NCI-H774 (cell line): ENCODE data around the gene TASOR.
A peak's percentile ranks its signal among the peaks of the same experiment; 100 is the strongest.
"Not testable (repeated sequence)": the region's sequence is repeated elsewhere in the genome, so short reads cannot be mapped to it uniquely, and the experiment has no call there.

ENCODE experiments used
- DNase-seq: peaks from one replicate; lab custom pipeline; 2025; lab: John Stamatoyannopoulos, UW

Gene TASOR, protein sequence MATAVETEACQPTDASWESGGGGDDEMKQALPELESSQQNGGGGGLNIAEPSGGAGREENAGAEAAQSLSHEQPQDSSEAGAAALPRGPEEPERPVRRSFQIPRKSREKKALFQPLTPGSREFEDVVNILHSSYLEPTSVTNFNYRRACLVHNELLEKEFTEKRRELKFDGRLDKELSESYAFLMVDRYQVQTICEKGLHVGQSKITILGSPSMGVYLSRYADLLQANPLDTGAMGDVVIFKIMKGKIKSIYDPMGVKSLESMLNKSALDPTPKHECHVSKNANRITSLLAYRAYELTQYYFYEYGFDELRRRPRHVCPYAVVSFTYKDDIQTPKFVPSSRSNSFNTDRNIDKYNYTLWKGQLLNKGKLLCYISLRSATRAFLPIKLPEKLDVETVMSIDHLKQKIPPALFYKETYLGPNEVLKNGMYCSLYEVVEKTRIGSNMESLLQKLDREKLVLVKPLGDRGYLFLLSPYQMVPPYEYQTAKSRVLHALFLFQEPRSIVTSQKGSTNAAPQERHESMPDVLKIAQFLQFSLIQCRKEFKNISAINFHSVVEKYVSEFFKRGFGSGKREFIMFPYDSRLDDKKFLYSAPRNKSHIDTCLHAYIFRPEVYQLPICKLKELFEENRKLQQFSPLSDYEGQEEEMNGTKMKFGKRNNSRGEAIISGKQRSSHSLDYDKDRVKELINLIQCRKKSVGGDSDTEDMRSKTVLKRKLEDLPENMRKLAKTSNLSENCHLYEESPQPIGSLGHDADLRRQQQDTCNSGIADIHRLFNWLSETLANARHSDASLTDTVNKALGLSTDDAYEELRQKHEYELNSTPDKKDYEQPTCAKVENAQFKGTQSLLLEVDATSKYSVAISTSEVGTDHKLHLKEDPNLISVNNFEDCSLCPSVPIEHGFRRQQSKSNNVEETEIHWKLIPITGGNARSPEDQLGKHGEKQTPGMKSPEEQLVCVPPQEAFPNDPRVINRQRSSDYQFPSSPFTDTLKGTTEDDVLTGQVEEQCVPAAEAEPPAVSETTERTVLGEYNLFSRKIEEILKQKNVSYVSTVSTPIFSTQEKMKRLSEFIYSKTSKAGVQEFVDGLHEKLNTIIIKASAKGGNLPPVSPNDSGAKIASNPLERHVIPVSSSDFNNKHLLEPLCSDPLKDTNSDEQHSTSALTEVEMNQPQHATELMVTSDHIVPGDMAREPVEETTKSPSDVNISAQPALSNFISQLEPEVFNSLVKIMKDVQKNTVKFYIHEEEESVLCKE (N-terminal part only)

GRCh38 chr3:56683122-56683817 is at the start of gene TASOR:
Gene TASOR (minus strand): TSS chr3:56683265. CDS start chr3:56683006, 259 bp downstream.
- peak; percentile 58 for DNase-seq

- DNase-seq = no peak
Measured at GRCh38 chr3:56732109-56732508, 49.0 kb upstream of the TASOR start.

DNA sequence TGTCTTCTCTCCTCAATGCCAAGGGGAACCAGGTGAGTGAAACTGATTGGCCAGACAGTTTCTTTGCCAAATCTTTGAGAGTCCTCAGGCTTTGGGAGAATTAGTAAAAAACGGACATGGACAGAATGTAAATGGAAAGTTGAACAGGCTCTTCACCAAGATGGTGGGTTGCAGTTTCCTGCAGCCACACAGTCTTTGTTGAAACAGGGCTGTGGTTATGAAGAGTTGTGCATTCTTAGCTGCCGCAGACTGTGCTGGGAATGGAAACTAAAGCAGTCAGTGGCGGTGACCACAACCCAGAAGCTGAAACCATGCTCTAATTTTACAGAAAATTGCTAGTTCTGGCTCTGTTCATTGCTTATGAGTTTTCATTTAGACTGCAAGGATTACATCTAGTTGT is 42.1 kb upstream of the TASOR start:
- no peak for DNase-seq

DNA sequence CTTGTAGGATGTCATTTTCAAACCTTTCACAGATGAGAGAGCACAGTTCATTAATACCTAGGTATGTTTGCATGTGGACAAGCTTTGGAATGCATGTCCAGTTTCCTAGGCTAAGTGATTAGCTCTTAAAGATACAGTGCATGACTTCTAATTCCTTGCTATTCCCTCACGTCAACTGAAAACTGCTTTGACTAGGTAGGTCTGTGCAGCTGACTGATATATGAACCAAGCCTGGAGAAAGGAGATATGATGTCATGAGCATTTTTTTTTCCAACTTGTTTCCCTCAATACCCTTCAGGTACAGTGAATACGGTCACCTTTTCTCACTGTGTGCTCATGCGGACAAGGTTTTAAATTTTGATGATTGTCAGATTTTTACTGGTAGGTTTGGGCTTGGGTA is 41.6 kb upstream of the TASOR start:
- no peak for DNase-seq

- no peak for DNase-seq
Measured at GRCh38 chr3:56720849-56721248, 37.8 kb upstream of the TASOR start.

DNA sequence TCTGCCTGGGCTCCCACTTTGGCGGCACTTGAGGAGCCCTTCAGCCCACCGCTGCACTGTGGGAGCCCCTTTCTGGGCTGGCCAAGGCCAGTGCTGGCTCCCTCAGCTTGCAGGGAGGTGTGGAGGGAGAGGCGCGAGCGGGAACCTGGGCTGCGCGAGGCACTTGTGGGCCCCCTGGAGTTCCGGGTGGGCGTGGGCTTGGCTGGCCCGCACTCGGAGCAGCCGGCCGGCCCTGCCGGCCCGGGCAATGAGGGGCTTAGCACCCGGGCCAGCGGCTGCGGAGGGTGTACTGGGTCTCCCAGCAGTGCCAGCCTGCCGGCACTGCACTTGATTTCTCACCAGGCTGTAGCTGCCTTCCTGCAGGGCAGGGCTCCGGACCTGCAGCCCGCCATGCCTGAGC is 35.7 kb upstream of the TASOR start:
- not testable (repeated sequence) for DNase-seq

DNA sequence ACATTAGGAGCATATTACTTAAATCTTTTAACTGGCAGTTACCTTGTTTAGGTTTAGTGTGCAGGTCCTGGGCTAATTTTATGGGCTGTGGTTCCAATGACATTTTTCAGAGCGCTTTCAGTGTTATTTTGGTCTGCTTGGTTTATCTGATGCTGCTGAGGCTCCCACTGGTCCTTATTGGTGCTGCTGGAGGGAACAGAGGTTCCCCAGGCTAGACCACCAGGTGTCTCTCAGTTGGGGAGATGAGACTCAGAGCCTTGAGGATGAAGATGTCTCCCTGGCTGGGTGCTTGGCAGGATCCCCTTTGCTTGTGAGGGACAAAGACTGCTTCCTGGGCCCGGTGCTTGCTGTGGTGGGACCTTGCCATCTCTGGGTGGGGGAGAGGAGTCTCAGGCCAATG is 28.3 kb upstream of the TASOR start:
- no peak for DNase-seq

- not testable (repeated sequence) for DNase-seq
Measured at GRCh38 chr3:56707412-56707811, 24.3 kb upstream of the TASOR start.

DNA sequence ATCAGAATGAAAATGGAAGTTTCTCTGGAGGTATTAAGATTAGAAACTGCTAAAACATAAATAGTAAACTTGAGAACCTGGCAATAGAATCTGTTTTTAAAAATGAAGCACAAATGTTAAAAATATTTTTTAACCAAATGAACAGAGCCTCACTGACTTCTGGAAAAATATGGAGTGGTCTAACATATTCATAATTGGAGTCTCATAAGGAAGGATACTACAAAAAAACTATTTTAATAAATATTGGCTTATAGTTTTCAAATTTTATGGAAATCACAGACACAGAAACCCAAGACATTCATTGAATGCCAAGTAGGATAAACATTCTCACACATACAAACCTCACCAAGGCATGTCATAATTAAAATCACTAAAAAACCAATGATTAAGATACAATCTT is 23.6 kb upstream of the TASOR start:
- DNase-seq = no peak

DNA sequence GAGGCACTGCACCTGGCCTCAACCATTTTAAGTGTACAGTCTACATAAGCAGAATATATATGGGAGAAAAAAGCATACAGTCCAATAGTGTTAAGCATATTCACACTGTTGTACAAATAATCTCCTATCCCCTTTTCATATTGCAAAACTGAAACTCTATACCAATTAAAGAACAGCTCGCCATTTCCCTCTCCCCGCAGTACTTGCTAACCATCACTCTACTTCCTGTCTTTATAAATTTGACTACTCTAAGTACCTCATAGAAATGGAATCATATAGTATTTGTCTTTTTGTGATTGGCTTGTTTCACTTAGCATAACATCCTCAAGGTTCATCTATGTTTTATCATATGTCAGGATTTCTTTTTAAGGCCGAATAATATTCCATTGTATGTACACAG is 21.6 kb upstream of the TASOR start:
- DNase-seq = no peak

DNA sequence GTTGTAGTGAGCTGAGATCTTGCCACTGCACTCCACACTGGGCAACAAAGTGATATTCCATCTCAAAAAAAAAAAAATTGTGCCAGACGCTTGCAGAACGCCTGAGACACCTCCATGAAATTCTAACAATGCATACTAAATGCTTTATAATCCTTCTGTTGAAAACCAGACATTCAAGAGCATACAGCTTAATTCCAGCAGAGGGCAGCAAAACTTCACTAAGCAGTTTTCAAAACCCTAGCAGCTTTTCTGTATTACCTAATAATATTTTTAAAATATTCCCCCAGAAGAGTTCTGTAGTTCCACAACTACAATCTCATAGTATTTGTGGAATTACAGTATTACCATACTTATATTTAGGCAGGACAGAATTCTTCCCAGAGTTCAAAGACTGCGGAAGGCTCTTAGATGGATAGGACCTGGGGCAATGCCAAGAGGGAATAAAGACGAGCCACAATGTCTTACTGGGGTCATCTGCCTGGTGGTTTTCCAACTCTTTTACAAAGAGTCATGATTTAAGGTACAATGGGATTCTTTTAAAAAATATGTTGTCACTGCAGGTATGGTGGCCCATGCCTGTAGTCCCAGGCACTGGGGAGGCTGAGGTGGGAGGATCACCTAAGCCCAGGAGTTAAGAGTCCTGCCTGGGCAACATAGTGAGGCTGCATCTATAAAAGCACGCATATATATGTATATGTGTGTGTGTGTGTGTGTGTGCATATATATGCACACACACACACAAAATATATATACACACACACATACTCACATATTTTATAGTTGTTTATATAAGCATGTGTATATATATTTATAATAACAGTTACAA is 19.6 kb upstream of the TASOR start:
- DNase-seq = peak; percentile 6

DNA sequence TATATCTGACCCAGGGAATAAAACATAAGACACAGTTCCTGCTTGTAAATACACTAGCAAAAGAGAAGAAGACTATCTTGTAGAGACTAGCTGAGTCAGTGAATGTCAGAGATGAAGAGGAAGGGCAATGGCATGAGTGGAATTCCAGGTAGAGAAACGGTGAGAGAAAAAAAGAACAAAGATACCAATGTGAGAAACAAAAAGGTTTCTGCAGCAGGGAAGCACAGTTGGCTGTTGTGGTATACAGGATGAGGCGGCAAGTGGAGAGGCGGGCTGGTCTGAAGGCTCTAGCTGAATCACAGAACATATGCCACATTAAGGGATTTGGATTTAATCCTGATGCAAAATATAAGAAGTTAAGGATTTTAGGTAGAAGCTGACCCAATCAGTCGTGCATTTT is 17.1 kb upstream of the TASOR start:
- DNase-seq = no peak

DNA sequence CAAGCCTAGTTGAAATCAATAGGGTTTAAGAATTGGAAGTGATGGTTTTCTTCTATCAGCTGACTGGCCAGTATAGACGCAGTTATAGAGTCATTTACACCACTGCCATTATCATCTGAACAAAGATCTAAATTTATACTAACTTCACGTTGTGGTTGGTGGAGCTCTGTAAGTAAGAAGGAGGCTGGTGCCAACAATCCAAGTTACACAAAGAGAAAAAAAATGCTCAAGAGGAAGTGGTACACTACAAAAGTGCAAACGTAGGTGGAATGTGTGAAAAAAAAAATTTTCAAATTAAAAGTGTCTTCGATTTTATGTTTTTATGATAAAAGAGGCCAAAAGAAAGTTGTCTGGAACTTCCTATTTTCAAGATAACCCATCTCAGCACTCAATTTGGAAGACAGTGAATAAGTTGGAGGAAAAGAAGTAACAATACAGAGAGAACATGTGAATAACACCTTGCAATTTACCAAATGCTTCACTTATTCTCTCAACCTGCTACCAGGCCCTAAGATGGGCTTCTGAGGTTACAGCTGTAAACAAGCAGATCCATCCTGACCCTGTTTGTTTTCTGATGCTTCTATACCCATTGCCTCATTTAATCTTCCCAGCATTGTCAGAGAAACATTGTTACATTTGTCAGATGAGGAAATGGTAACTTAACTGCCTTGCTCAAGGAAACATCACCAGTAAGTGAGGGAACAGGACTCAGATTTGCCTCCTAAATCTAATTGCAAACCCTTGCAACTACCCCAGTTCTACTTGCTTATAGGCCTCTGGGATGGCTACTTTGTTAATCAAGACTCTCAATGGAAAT is 12.0 kb upstream of the TASOR start:
- no peak for DNase-seq

GRCh38 chr3:56693750-56694149 is 10.7 kb upstream of the TASOR start:
- no peak for DNase-seq

DNA sequence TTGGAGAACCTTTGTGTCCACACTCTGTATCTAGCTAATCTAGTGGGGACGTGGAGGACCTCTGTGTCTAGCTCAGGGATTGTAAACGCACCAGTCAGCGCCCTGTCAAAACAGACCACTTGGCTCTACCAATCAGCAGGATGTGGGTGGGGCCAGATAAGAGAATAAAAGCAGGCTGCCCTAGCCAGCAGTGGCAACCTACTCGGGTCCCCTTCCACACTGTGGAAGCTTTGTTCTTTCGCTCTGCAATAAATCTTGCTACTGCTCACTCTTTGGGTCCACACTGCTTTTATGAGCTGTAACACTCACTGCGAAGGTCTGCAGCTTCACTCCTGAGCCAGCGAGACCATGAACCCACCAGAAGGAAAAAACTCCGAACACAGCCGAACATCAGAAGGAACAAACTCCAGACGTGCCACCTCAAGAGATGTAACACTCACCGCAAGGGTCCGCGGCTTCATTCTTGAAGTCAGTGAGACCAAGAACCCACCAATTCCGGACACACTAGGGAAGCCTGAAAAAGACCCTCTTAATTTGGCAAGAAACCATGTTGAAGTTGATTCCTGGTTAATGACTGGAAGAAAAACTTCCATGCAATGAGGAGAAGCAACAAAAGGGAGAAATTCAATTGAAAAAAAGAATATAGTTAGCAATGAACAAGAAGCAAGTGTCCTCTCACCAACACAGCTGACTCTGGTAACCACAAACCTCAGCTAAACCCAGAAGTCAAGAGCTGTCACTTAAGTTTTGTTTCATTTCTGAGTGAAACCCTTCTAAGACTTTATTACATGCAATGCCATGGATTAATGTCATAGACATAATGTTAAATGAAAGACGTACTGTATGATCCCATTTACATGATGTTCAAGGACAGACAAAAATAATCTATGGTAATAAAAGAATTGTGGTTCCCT is 9.7 kb upstream of the TASOR start:
- DNase-seq = not testable (repeated sequence)

- DNase-seq = not testable (repeated sequence)
Measured at GRCh38 chr3:56692001-56692365, 8.9 kb upstream of the TASOR start.

GRCh38 chr3:56691165-56692000 is 8.3 kb upstream of the TASOR start:
- DNase-seq = no peak

GRCh38 chr3:56689303-56689702 is 6.2 kb upstream of the TASOR start:
- DNase-seq = no peak
